Measurements from ENCODE around the gene RUBCNL.
A peak's percentile ranks its signal among the peaks of the same experiment; 100 is the strongest.

RUBCNL gene

DNA sequence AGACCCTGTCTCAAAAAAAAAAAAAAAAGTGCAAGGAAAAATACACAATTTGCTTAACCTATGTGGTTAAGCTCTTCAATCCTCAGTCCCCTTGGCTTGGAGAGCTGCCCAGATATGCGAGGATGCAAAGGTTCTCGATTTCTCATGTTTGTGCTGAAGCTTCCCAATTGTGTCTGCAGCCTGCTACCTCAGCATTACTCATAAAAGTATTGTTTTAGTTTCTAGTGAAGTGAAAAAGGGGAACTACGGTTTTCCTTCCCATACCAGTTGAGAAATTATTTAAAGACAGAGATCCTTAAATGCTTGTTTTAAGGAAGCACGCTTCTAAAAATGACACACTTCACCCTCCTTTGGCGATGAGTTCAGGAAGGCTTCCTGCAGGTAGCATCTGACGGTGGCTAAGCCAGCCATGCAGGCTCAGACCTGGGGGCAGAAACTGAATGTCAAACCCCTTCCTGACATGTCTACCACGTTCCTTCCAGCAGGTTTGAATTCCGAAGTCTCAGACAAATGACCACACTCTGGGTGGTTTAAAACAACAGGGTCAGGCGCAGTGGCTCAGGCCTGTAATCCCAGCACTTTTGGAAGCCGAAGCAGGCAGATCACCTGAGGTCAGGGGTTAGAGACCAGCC lies 47.9 kb downstream of the RUBCNL start:
- Histone ChIP-seq H3K36me3 (no peaks in the 10 kb centered on the region), H3K27me3 (no peaks in the 10 kb centered on the region), H3K9me3 (peaks cover 0 to 9% (median 0%) of the 10 kb centered on the region in 3 donors), H3K4me1 (no peaks in the 10 kb centered on the region), H3K4me3 (no peak overlapping the region), H3K27ac (no peak overlapping the region)
- TF ChIP-seq, protein P1, sequence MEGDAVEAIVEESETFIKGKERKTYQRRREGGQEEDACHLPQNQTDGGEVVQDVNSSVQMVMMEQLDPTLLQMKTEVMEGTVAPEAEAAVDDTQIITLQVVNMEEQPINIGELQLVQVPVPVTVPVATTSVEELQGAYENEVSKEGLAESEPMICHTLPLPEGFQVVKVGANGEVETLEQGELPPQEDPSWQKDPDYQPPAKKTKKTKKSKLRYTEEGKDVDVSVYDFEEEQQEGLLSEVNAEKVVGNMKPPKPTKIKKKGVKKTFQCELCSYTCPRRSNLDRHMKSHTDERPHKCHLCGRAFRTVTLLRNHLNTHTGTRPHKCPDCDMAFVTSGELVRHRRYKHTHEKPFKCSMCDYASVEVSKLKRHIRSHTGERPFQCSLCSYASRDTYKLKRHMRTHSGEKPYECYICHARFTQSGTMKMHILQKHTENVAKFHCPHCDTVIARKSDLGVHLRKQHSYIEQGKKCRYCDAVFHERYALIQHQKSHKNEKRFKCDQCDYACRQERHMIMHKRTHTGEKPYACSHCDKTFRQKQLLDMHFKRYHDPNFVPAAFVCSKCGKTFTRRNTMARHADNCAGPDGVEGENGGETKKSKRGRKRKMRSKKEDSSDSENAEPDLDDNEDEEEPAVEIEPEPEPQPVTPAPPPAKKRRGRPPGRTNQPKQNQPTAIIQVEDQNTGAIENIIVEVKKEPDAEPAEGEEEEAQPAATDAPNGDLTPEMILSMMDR (IDR thresholded peaks at IDR 0.05): no peak
- intact Hi-C loops (cut with DNase I; ENCODE audit: low total_unique reads): no loop called here
- peak in 1 of 2 donors; percentile 67 for DNase-seq

DNA sequence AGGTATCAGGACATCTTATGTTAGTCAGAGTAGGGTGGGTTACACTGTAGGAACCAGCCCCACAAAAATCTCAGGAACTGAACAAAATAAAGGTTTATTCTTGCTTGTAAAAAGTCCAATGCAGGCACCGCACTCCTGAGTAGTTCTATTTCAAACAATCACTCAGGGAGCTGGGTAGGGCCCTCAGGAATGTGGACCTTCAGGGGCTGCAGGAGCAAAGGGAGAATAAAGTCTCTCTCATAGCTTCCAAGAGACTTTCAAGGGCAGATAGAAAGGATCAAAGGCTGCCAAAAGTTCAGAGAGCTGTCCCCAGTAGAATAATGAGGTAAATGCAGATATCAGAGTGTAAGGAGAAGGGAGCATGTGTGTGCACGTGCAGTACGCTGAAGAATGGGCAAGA lies 49.4 kb downstream of the RUBCNL start:
- H3K27me3 ChIP-seq: no peaks in the 10 kb centered on the region
- TF ChIP-seq, protein P1 (IDR thresholded peaks at IDR 0.05): no peak
- DNase-seq: no peak
- intact Hi-C loops (cut with DNase I; ENCODE audit: low total_unique reads): no loop called here
- H3K9me3 ChIP-seq: peaks cover 0 to 9% (median 0%) of the 10 kb centered on the region in 3 donors
- no peak overlapping the region for H3K27ac ChIP-seq
- H3K4me1 ChIP-seq: no peaks in the 10 kb centered on the region
- H3K36me3 ChIP-seq: no peaks in the 10 kb centered on the region
- H3K4me3 ChIP-seq: no peak overlapping the region

DNA sequence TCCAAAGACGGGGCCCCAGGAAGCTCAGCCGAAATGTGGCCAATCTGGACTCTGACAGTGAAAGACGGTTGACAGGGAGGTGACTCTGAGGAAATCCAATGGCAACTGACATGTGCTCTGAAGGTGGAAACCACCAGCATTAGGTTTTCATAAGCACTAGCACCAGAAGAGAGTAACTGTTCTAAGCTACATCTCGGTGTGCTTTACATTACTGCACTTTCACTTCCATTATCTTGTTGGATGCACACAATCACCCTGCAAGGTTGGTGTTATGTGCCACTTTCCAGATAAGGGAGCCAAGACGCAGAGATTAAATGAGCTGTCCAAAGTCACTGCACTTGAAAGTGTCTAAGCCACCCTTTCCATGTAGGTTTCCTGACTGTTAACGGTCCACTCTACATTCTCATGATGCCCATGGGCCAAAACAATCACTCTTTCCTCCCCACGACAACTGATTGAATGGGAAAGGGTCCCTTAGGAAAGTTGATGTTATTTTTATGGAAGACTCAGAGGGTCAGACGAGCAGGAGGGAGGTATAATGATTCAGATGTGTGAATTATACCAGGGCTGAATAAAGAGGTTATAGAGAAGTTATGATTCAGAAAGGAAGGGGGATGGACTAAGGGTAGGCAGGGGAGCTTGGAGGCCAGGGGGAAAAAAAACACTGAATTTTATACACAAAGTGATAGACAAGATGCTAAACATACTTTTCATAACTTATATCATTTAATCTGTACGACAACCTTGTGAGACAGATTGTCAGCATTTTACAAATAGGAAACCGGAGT lies 52.8 kb downstream of the RUBCNL start:
- no peak overlapping the region for H3K27ac ChIP-seq
- TF ChIP-seq, protein P1 (IDR thresholded peaks at IDR 0.05): no peak
- intact Hi-C loops (cut with DNase I; ENCODE audit: low total_unique reads): no loop called here
- H3K27me3 ChIP-seq: no peaks in the 10 kb centered on the region
- H3K4me1 ChIP-seq: no peaks in the 10 kb centered on the region
- no peaks in the 10 kb centered on the region for H3K36me3 ChIP-seq
- no peak for DNase-seq
- no peak overlapping the region for H3K4me3 ChIP-seq
- H3K9me3 ChIP-seq: peaks cover 0 to 9% (median 0%) of the 10 kb centered on the region in 3 donors

DNA sequence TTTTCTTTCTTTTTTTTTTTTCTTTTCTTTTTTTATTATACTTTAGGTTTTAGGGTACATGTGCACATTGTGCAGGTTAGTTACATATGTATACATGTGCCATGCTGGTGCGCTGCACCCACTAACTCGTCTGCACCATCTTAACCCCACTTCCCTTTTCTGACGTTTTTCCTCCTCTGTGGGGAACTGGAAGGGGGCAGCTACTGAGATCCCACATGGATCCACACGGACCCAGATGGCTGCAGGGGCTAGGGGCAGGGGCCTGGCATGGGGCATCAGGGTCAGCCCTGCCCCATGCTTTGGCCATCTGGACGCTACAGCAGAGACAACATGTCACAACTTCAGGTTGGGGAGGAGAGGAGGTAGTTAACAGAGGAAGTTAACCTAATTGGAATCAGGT lies 54.3 kb downstream of the RUBCNL start:
- no peaks in the 10 kb centered on the region for H3K4me1 ChIP-seq
- DNase-seq: no peak
- H3K9me3 ChIP-seq: peaks cover 0 to 9% (median 0%) of the 10 kb centered on the region in 3 donors
- intact Hi-C loops (cut with DNase I; ENCODE audit: low total_unique reads): no loop called here
- TF ChIP-seq, protein P1 (IDR thresholded peaks at IDR 0.05): no peak
- no peak overlapping the region for H3K27ac ChIP-seq
- no peaks in the 10 kb centered on the region for H3K27me3 ChIP-seq
- no peaks in the 10 kb centered on the region for H3K36me3 ChIP-seq
- no peak overlapping the region for H3K4me3 ChIP-seq

DNA sequence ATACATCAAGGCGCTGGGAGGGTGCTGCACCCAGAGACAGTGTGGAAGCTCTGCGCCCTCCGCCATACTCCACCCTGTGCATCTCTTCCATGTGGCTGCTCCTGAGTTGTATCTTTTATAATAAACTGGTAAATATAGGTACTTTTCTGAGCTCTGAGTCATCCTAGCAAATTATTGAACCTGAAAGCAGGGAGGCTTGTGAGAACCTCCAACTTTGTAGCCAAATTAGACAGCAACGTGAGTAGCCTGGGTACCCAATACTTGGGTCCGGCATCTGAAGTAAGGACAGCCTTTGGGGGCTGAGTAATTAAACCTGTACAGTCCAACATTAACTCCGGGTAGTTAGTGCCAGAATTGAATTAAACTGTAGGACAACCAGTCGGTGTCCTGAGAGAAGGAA lies 57.4 kb downstream of the RUBCNL start:
- H3K9me3 ChIP-seq: no peaks in the 10 kb centered on the region
- intact Hi-C loops (cut with DNase I; ENCODE audit: low total_unique reads): no loop called here
- H3K4me3 ChIP-seq: no peak overlapping the region
- H3K4me1 ChIP-seq: no peaks in the 10 kb centered on the region
- H3K27me3 ChIP-seq: peaks cover 0 to under 1% of the 10 kb centered on the region in 2 donors
- H3K27ac ChIP-seq: no peak overlapping the region
- DNase-seq: no peak
- H3K36me3 ChIP-seq: no peaks in the 10 kb centered on the region
- TF ChIP-seq, protein P1 (IDR thresholded peaks at IDR 0.05): no peak

Measured in tibial artery (tissue), 4 donors.